ENCODE data around the gene CCDC177.

The CCDC177 gene

GRCh38 chr14:69560826-69561225 lies 13.8 kb downstream of the CCDC177 start:
- no peak for DNase-seq

GRCh38 chr14:69559581-69560011 lies 15.1 kb downstream of the CCDC177 start:
- DNase-seq = no peak

GRCh38 chr14:69558774-69559173 lies 15.9 kb downstream of the CCDC177 start:
- DNase-seq = no peak

GRCh38 chr14:69554500-69554899 lies 20.2 kb downstream of the CCDC177 start:
- DNase-seq = no peak

GRCh38 chr14:69553252-69553651 lies 21.4 kb downstream of the CCDC177 start:
- no peak for DNase-seq

- no peak for DNase-seq
Measured at GRCh38 chr14:69551511-69551910, 23.2 kb downstream of the CCDC177 start.

- DNase-seq = no peak
Measured at GRCh38 chr14:69548566-69548965, 26.1 kb downstream of the CCDC177 start.

GRCh38 chr14:69547701-69548348 lies 26.8 kb downstream of the CCDC177 start:
- DNase-seq = no peak

- no peak for DNase-seq
Measured at GRCh38 chr14:69543341-69544115, 31.1 kb downstream of the CCDC177 start.

GRCh38 chr14:69542311-69542710 lies 32.4 kb downstream of the CCDC177 start:
- DNase-seq = no peak

- DNase-seq = no peak
Measured at GRCh38 chr14:69540654-69541335, 33.9 kb downstream of the CCDC177 start.

GRCh38 chr14:69539631-69540410 lies 34.9 kb downstream of the CCDC177 start:
- DNase-seq = no peak

GRCh38 chr14:69538766-69539165 lies 35.9 kb downstream of the CCDC177 start:
- no peak for DNase-seq

GRCh38 chr14:69537900-69538299 lies 36.8 kb downstream of the CCDC177 start:
- no peak for DNase-seq

- DNase-seq = no peak
Measured at GRCh38 chr14:69536971-69537370, 37.7 kb downstream of the CCDC177 start.

GRCh38 chr14:69535230-69535848 lies 39.3 kb downstream of the CCDC177 start:
- DNase-seq = peak; percentile 35

- no peak for DNase-seq
Measured at GRCh38 chr14:69532561-69533340, 41.9 kb downstream of the CCDC177 start.

- no peak for DNase-seq
Measured at GRCh38 chr14:69531135-69531534, 43.5 kb downstream of the CCDC177 start.

- no peak for DNase-seq
Measured at GRCh38 chr14:69530095-69530494, 44.6 kb downstream of the CCDC177 start.

- DNase-seq = no peak
Measured at GRCh38 chr14:69529563-69529962, 45.1 kb downstream of the CCDC177 start.

GRCh38 chr14:69528930-69529329 lies 45.7 kb downstream of the CCDC177 start:
- no peak for DNase-seq

GRCh38 chr14:69528143-69528542 lies 46.5 kb downstream of the CCDC177 start:
- no peak for DNase-seq
